MM.1S (cell line): ENCODE measurements around the gene TXN2.

Experiments
- DNase-seq: peaks from one replicate; pipeline ENCODE4 v3.0.0-alpha.2; 2015
- H2AFZ ChIP-seq: fragments of 300-600 bp; sonication (generic); 2 replicates; pipeline ENCODE4 v1.6.0; 2016; ENCODE audit warnings: antibody characterized with exemption, low read length
- H3F3A ChIP-seq: fragments of 300-600 bp; sonication (generic); 2 replicates; pipeline ENCODE4 v1.6.1; 2016; ENCODE audit warnings: mild to moderate bottlenecking, antibody characterized with exemption, low read length, moderate library complexity, mixed read lengths; ENCODE audit not compliant: insufficient read depth
- H3K27ac ChIP-seq: fragments of 300-600 bp; sonication (generic); 2 replicates; pipeline ENCODE4 v1.5.1; 2016; ENCODE audit warnings: mild to moderate bottlenecking, low read length
- H3K27me3 ChIP-seq: fragments of 300-600 bp; sonication (generic); replicated peaks from 2 replicates; pipeline ENCODE4 v1.6.0; 2016; ENCODE audit warnings: low read length; ENCODE audit not compliant: insufficient read depth
- H3K36me3 ChIP-seq: fragments of 300-600 bp; sonication (generic); replicated peaks from 2 replicates; pipeline ENCODE4 v1.6.1; 2016; ENCODE audit warnings: mild to moderate bottlenecking, low read length, mixed read lengths; ENCODE audit not compliant: insufficient read depth
- H3K4me1 ChIP-seq: fragments of 300-600 bp; sonication (generic); 2 replicates; pipeline ENCODE4 v1.6.1; 2016; ENCODE audit warnings: low read length, mixed read lengths
- H3K4me2 ChIP-seq: fragments of 300-600 bp; sonication (generic); 2 replicates; pipeline ENCODE4 v1.6.0; 2016; ENCODE audit warnings: low read depth, low read length
- H3K4me3 ChIP-seq: fragments of 300-600 bp; sonication (generic); 2 replicates; pipeline ENCODE4 v1.5.1; 2016; ENCODE audit warnings: low read length, mixed read lengths
- H3K79me2 ChIP-seq: fragments of 300-600 bp; sonication (generic); 2 replicates; pipeline ENCODE4 v1.6.1; 2016; ENCODE audit warnings: mixed run types, low read length, mixed read lengths
- H3K9ac ChIP-seq: fragments of 300-600 bp; sonication (generic); 2 replicates; pipeline ENCODE4 v1.6.1; 2016; ENCODE audit warnings: low read length, mixed read lengths
- H3K9me2 ChIP-seq: fragments of 300-600 bp; sonication (generic); replicated peaks from 2 replicates; pipeline ENCODE4 v1.6.1; 2016; ENCODE audit warnings: mild to moderate bottlenecking, low read length, mixed read lengths; ENCODE audit not compliant: insufficient read depth
- H3K9me3 ChIP-seq: fragments of 300-600 bp; sonication (generic); replicated peaks from 2 replicates; pipeline ENCODE4 v1.6.1; 2016; ENCODE audit warnings: mild to moderate bottlenecking, low read length, mixed read lengths; ENCODE audit not compliant: insufficient read depth
- H4K20me1 ChIP-seq: fragments of 300-600 bp; sonication (generic); 2 replicates; pipeline ENCODE4 v1.6.1; 2016; ENCODE audit warnings: mild to moderate bottlenecking, low read length, moderate library complexity, mixed read lengths; ENCODE audit not compliant: insufficient read depth
- CTCF ChIP-seq: fragments of 300-600 bp; sonication (generic); IDR thresholded peaks from 2 replicates; pipeline ENCODE4 v1.5.1; 2016; ENCODE audit warnings: antibody characterized with exemption, low read length, mixed read lengths
- EZH2 ChIP-seq: fragments of 300-600 bp; sonication (generic); optimal IDR thresholded peaks from 2 replicates; pipeline ENCODE3; 2017; ENCODE audit warnings: low read depth, mild to moderate bottlenecking, antibody characterized with exemption, low read length, mixed read lengths
- EZH2phosphoT487 ChIP-seq: fragments of 300-600 bp; sonication (generic); IDR thresholded peaks from 2 replicates; pipeline ENCODE4 v1.6.1; 2018; ENCODE audit warnings: antibody characterized with exemption, low read length

TXN2 gene

GRCh38 chr22:36470162-36470993 is 11.1 kb downstream of the TXN2 start:
- Histone ChIP-seq H3K27ac (no peak overlapping the region), H3K79me2 (peaks cover 14% of the 10 kb centered on the region), H3K4me2 (peak overlapping the region; percentile 9; the same call in 1 of the 2 replicates), H3K27me3 (no peaks in the 10 kb centered on the region), H3F3A (0 out of 2 replicates have a peak, but pooled peaks cover 4% of the 10 kb centered on the region), H3K36me3 (no peaks in the 10 kb centered on the region), H3K4me3 (no peak overlapping the region), H3K4me1 (peaks cover 34% of the 10 kb centered on the region), H3K9ac (no peak overlapping the region), H3K9me2 (no peaks in the 10 kb centered on the region), H3K9me3 (no peaks in the 10 kb centered on the region), H2AFZ (no peak overlapping the region), H4K20me1 (no peaks in the 10 kb centered on the region)
- TF ChIP-seq CTCF: peak; percentile 96
- TF ChIP-seq EZH2: no peak
- peak; percentile 83 for DNase-seq

GRCh38 chr22:36469094-36469710 is 12.2 kb downstream of the TXN2 start:
- Histone ChIP-seq H3K27ac (no peak overlapping the region), H3K36me3 (no peaks in the 10 kb centered on the region), H3F3A (0 out of 2 replicates have a peak, but pooled peaks cover 4% of the 10 kb centered on the region), H3K9me2 (no peaks in the 10 kb centered on the region), H3K4me2 (no peak overlapping the region), H3K79me2 (peaks cover 11% of the 10 kb centered on the region), H3K4me3 (no peak overlapping the region), H2AFZ (no peak overlapping the region), H3K27me3 (no peaks in the 10 kb centered on the region), H3K4me1 (peaks cover 34% of the 10 kb centered on the region), H3K9me3 (no peaks in the 10 kb centered on the region), H3K9ac (no peak overlapping the region), H4K20me1 (no peaks in the 10 kb centered on the region)
- TF ChIP-seq EZH2 (no peak), EZH2phosphoT487 (no peak), CTCF (no peak)
- no peak for DNase-seq

GRCh38 chr22:36467946-36468345 is 13.5 kb downstream of the TXN2 start:
- Histone ChIP-seq H3K9ac (peak overlapping the region; percentile 15; the same call in 1 of the 2 replicates), H3K4me3 (no peak overlapping the region), H3F3A (0 out of 2 replicates have a peak, but pooled peaks cover 4% of the 10 kb centered on the region), H3K4me1 (peaks cover 34% of the 10 kb centered on the region), H3K9me2 (no peaks in the 10 kb centered on the region), H3K9me3 (no peaks in the 10 kb centered on the region), H3K36me3 (no peaks in the 10 kb centered on the region), H3K27ac (no peak overlapping the region; the same call in 1 of the 2 replicates), H3K79me2 (peaks cover 11% of the 10 kb centered on the region), H2AFZ (no peak overlapping the region), H3K4me2 (peak overlapping the region; percentile 59), H4K20me1 (no peaks in the 10 kb centered on the region), H3K27me3 (no peaks in the 10 kb centered on the region)
- DNase-seq: peak; percentile 64
- TF ChIP-seq EZH2 (no peak), CTCF (no peak), EZH2phosphoT487 (no peak)
